Uterus (tissue), 2 donors: Measurements from ENCODE around the gene BMP10.

Experiments
- POLR2A ChIP-seq, 2 donors: fragments of 450-650 bp; IDR thresholded peaks; one replicate each; pipeline ENCODE4 v1.6.1; 2016; ENCODE audit warnings: antibody characterized with exemption in 2 of 2, mild to moderate bottlenecking in 1 of 2, moderate library complexity in 1 of 2
- TF ChIP-seq, protein P1 (sequence below), 4 experiments: fragments of 200-600 bp in 2 of 4; fragments of 450-650 bp in 2 of 4; sonication (generic) in 2 of 4; IDR thresholded peaks; one replicate each; pipeline ENCODE4 v1.5.1; 2016 to 2019; ENCODE audit warnings: antibody characterized with exemption in 4 of 4, mild to moderate bottlenecking in 2 of 4, moderate library complexity in 1 of 4

GRCh38 chr2:68907920-68908253 is 36.7 kb upstream of the BMP10 start:
- no peak for TF ChIP-seq POLR2A (IDR thresholded peaks at IDR 0.05)
- TF ChIP-seq, protein P1, sequence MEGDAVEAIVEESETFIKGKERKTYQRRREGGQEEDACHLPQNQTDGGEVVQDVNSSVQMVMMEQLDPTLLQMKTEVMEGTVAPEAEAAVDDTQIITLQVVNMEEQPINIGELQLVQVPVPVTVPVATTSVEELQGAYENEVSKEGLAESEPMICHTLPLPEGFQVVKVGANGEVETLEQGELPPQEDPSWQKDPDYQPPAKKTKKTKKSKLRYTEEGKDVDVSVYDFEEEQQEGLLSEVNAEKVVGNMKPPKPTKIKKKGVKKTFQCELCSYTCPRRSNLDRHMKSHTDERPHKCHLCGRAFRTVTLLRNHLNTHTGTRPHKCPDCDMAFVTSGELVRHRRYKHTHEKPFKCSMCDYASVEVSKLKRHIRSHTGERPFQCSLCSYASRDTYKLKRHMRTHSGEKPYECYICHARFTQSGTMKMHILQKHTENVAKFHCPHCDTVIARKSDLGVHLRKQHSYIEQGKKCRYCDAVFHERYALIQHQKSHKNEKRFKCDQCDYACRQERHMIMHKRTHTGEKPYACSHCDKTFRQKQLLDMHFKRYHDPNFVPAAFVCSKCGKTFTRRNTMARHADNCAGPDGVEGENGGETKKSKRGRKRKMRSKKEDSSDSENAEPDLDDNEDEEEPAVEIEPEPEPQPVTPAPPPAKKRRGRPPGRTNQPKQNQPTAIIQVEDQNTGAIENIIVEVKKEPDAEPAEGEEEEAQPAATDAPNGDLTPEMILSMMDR (IDR thresholded peaks at IDR 0.05): no peak
